GM18519 (cell line): ENCODE measurements around the gene LZTFL1.
"Not testable (repeated sequence)": the region's sequence is repeated elsewhere in the genome, so short reads cannot be mapped to it uniquely, and the experiment has no call there.

ENCODE experiments used
- ATAC-seq: cut with Tn5 transposase; IDR thresholded peaks from one replicate; pipeline ENCODE4 v1.9.1; 2021; ENCODE audit warnings: mild to moderate bottlenecking, moderate library complexity; ENCODE audit not compliant: unreplicated experiment, low FRiP score

The LZTFL1 gene

DNA sequence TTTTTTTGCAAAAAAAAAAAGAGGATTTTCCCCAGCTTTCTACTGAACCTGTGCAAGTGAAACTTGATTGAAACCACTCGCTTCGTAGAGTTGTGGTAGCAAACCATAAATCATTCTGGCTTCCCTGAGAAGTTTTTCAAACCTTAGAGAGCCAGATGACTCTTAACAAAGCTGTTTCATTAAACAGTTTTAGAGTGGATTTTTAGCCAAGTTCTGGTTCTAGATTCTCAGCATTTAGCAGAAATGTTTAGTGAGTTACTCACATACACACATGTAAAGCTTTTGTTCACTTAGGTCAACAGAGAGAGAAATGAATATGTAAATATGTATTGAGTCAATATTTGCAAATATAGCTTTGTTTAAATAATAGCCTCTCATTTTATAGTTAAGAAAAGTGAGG is 26.3 kb upstream of the LZTFL1 start:
- ATAC-seq = no peak

DNA sequence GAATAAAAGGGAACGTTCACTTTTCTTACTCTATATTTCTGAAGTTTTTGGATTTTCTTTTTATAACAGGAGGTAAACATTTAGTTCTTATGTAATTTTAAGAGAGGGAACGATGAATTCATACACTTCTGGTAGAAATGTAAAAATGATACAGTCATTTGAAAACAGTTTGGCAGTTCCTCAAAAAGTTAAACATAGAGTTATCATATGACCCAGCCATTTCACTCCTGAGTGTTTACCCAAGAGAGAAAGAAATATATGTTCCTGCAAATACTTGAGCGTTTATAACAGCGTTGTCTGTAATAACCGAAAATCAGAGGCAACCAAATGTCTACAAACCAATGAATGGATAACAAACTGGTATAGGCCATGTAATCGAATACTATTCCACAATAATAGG is 23.6 kb upstream of the LZTFL1 start:
- no peak for ATAC-seq

DNA sequence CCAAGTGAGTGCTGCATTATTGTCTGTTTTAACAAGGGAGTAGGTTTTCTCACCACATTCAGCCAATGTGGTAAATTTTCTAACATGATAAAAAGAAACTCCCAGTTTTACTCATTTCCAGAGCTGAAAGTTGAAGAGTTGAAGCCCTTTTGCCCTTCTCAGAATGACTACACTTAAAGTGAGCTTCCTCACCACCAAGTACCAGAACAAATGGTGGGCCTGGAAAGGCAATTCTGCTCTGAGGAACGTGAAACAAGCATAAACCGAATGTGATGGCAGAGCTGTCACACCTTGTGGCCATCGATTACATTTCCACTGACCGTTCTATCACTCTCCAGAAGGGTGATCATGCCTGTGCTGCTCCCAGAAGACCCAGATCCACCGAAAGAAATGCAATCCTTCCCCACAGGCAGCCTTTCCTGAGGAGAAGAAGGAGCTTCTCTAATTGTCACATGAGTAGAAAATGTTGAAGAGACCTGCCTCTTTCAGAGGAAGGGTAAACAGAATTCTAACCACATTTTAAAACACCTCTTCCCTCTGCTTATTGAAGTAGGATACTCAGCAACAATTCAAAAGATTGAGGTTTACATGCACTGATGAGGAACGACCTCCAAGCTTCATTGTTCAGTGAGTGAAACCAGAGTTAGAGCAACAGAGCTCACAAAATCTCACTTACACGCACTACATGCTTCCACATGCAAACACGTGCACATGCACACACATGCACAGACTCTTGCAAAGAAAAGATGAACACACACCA is 23.0 kb upstream of the LZTFL1 start:
- ATAC-seq = peak; percentile 59

DNA sequence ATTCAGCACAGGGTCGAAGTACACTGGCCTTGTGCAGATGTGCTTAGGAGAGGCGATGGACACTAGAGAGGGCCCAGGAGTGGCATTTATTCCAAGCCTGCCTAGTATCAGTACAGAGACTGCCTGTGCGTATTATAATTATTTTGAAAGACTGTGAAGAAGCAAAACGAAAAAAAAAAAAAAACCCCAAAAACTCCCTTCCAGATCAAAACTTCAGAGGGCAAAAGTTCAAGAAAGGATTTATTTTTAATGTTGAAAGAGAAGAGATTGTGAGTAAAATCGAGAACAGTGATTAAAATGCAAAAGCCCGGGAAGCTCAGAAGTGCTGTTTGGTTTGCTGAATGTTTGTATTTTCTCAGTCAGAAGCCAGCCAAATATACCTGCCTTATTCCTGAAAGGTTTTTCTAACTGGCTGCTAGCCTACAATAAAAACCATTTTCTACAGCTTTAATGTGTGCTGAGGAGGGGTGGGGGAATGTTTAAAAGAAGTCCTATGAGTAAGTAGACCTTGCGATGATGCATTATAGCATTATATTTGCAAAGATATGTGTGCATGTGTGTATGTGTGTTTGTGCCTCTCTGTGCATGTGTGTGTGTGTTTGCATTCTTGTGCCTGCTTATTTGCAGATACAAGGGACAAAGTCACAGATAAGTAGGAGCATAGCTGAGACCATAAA is 19.3 kb upstream of the LZTFL1 start:
- no peak for ATAC-seq

DNA sequence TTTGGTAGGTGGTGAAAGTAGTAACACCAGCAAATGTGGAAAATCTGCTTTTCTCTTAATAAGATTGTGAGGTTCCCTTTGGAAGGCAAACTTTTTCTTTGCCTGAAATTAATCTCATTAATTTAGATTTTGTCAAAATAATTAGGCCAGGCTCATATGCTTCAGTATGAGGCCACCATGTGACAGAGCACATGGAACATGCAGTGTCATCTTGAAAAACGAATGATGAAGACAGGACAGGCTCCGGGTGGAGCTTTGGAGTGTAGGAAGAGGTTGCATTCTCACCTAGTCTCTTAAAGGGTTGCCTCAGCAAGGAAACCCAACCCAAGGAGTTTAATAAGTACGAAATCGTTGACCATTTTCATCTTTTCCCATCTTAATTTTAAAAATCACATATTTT is 18.6 kb upstream of the LZTFL1 start:
- ATAC-seq = no peak

DNA sequence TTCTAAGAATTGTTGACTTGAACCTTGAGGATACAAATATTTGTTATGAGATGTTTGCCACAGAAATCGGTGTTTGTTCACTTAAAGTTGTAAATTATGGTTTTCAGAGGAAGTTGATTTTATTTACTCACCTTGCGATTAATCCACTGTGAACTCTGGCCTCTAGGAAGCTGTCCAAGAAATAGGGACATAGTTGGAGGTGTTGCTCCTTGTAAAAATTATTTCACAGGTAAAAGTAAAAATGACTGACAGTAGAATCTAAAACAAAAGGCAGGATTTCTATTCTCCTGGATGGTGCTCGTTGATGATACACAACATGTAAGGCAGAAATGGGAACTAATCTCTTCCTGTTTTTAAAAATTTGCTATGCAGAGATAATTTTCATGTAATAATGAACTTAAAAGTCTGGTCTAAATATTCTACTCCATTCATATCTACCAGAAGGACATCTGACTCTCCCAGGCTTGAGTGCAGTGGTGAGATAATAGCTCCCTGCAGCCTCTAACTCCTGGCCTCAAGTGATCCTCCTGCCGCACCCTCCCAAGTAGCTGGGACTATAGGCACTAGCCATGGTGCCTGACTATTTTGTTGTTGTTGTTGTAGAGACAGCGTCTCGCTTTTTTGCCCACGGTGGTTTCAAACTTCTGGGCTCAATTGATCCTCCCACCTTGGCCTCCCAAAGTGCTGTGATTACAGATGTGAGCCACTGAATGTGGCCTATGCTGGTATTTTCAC is 17.1 kb upstream of the LZTFL1 start:
- no peak for ATAC-seq

DNA sequence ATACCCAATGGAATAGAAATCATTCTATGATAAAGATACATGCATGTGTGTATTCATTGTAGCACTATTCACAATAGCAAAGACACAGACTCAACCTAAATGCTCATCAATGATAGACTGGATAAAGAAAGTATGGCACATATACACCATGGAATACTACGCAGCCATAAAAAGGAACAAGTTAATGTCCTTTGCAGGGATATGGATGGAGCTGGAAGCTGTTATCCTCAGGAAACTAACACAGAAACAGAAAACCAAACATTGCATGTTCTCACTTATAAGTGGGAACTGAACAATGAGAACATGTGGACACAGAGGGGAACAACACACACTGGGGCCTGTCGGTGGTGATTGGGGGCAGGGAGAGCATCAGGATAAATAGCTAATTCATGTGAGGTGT is 15.1 kb upstream of the LZTFL1 start:
- ATAC-seq = not testable (repeated sequence)

DNA sequence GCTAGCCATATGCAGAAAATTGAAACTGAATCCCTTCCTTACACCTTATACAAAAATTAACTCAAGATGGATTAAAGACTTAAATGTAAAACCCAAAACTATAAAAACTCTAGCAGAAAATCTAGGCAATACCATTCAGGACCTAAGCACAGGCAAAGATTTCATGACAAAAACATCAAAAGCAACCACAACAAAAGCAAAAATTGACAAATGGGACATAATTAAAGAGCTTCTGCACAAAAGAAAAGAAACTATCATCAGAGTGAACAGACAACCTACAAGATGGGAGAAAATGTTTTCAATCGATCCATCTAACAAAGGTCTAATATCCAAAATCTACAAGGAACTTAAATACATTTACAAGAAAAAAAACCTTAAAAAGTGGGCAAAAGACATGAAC is 14.4 kb upstream of the LZTFL1 start:
- not testable (repeated sequence) for ATAC-seq

DNA sequence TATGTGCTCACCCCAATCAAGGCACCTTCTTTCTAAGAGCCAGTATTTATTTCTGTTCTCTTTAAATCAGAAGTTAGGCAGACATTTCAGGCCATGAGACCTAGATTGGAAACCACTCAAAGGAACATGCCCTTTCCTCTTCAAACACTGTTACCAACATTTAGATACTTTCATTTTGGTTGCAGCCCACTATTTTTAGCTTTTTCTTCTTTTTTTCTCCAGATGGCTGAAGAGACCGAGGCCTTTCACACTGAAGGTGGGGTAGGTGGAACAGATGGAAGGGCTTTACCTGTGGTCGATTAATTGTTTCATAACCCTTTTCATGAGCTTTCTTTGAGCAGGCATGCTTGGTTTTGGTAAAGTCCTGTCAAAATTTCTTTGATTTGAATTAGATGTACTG is 10.9 kb upstream of the LZTFL1 start:
- no peak for ATAC-seq

DNA sequence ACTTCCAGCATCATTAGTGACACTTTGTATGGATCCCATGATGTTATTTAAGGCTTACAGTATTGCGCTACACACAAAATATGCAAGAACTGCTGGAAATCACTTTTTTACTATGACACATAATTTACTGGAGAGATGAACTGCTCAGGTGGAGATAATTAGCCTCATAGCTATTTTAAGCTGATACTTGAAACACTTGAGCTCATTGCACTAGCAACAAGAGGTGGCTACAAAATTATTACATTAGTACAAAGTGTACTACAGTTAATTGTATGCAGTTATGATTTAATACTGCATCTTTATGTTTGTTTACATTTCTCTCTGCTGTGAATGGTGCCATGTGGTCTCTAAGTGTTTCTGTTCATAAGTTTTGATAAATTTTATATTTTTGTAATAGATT is 6.5 kb upstream of the LZTFL1 start:
- no peak for ATAC-seq

DNA sequence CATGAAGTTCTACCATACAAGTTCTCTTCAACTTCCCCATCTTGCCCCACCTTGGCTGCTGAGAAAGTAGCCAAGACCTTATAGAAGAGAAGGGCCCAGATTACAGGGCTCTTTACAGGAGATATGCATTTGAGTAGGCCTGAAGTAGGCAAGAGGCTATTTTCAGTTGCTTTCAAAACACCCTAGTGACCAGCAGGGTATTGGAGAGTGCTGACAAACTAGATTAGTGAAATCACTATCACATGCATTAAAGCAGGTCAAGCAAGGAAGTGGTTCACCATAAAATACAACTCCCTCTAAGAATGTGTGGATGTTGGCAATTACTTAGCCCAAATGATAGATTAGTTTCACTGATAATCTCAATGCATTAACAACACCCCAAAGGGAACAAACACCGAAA is 2.7 kb upstream of the LZTFL1 start:
- ATAC-seq = no peak

DNA sequence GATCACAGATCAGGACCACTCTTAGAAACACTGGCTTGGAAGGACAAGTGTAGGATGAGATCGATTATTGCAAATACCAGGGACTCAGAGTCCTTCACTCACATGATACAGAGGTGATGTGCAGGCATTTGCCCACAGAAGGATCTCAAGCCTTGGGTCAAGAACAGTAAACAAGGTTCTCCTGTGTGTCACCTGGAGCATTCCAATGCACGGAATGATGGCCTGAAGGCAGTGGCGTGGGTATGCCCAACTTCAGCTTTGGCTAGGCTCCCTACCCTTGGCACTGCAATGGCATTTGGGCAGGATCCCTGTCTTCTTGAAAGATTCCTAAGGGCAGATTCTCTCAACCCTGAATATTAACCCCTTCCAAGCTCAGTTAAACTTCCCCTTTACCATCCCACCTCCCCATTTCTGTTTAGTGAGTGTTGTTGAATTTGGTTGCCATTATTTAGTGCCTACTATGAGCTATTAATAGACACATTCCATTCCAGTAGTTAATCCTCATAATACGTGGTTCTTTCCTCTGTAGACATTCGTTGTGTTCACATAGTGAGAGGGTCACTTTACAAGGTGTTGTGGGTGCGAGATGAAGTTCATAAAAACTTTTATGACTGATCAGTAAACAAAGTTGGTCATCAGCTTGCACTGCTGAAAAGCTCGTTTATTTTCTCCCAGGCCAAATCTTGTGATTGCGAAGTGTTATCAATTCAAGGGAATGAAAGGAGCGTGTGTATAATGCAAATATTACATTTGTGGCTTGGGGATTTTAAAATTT is 1.1 kb upstream of the LZTFL1 start:
- no peak for ATAC-seq

DNA sequence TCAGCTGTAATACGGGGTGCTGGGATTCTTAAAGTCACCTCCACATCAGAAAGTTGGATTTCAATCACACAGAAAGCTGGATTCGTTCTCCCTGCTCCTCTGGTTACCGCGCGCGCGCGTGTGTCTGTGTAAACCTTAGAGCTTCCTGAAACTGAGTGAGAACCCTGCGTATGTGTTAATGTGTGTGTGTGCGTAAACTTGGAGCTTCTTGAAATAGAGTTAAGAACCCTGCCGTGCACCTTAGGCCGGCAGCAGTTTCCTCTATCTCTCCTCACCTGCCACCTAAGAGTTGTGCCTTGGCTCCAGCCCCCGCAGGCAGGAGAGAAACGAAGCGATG is 531 bp downstream of the LZTFL1 start:
- no peak for ATAC-seq

DNA sequence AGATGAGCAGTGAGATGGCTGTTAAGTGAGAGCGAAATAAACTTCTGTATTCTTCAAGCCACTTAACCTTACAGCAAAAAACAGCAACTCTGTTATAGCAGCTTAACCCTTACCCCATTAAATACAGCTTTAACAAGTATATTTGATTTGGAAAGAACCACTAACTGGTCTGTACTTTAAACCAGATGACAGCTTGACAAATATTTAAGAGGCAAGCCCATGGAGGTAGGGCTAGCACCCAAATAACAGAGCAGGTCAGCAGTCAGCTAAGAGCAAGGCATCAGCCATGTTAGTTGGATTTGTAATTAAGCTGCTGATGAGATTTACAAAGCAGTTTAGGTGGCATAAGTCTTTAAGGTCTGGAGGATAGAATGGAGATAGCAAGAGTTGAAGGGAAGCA is 3.5 kb downstream of the LZTFL1 start:
- no peak for ATAC-seq

DNA sequence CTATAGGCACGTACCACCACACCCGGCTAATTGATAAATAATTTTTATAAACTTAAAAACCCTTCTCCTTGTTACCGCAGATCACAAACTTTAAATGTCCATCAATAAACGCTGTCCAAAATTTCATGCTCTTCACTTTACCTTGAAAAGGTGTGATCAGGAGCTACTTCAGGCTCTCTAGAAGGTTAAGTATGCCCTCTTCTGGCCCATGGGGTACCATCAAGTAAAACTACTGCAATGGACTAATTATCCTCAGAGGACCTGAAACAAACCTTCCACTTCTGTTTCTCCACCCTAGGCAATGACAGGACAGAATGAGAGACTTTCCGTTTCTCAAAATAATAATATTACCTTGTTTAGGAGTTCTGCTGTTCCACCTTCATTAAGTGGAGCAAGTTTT is 9.2 kb downstream of the LZTFL1 start:
- ATAC-seq = no peak

DNA sequence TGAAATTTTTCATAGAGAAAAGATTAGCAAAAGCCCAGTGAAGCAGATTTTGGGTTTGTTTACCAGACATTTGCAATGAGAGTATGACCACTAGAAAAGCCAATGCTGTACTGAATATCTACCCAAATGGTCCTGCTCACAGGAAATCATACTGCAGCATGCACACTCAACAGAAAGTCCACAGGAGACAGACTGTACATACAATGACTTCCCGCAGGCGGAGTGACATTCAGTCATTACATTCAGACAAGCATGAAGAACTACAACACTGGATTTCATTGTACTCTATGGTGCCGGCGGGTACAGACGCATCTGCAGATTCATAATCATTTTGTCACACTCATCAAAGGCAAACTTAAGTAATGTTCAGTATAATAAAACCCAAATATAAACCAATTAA is 11.8 kb downstream of the LZTFL1 start:
- ATAC-seq = no peak

DNA sequence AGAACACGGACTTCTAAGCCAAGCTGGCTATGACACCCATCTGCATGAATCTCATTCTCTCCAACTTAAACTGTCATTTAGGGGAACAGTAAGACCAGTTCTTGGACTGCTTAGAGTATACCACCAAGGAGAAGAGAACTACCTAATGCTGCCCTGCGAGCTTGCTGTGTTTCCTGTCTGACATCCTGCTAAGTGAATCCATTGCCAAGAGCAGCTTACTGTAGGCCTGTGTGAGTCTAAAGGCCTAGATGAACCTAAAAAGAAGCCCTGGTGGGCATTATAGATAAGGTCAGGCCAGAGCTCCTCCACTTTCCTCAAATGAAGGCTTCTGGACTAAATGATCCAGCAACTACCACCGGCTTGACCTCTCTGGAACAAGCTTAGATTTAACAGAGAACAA is 15.0 kb downstream of the LZTFL1 start:
- no peak for ATAC-seq

DNA sequence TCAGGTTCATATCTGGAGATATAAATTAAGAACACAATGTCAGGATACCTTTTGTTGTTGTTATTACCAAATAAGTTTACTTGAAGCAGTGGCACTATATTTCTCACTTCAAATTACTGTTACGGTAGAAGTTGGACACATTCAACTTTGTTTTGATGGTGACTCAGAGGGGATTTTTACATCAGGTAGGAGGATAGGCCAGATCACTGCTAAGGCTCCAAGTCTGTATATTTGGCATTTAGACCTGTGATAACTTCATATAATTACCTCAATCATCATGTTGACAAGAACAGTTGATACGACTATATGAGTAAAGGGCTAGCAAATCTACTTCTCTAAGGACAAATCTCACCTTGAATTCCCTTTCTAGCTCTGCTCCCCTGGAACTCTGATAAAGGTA is 15.6 kb downstream of the LZTFL1 start:
- ATAC-seq = no peak

DNA sequence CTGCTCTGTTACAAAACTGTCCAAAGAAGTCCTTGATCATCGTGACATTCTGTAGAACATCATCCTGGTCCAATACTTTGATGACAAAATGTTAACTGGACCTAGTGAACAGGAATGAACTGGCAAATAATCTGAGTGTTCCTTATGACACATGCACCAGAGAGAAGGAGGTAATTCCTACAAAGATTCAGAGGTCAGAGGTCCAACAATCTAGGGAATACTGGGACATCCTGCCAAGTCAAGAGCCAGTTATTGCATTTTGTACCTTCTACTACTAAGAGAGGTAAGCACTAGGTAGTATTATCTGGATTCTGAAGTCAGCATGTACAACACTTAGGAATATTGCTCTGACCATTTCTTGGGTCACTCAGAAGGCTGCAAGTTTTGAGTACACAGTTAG is 20.8 kb downstream of the LZTFL1 start:
- ATAC-seq = no peak

DNA sequence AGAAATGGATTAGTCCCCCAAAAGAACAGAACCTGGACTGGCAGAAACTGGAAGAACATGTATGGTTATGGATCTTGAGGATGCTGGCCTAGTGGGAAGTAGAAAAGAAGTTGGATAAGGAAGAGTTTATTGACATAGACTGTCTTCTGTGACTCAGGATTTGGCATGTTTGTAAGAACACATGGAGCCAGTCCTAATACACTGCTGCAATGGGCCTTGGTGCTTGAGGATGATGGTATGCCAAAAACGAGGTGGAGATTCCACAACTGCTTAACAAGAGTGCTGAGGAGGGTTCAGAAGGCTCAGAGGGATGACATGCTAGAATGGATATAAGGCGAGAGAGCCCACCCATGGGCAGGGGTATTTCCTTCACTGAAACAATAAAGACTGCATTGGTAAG is 22.4 kb downstream of the LZTFL1 start:
- ATAC-seq = no peak
